GM11168 (cell line): ENCODE results near the gene WDR35.

Experiments used
- in situ Hi-C: fragments of 300-500 bp; cut with MboI; formaldehyde crosslinking; loops from one replicate; pipeline ENCODE4 v1.12.0; 2022; ENCODE audit warnings: low sequenced_read_pairs; ENCODE audit not compliant: unreplicated experiment

The WDR35 gene

GRCh38 chr2:19876751-19877150, 113.2 kb downstream of the WDR35 start:
- in situ Hi-C loops: no loop called here

GRCh38 chr2:19875280-19875679, 114.6 kb downstream of the WDR35 start:
- in situ Hi-C loops: no loop called here

GRCh38 chr2:19874726-19875125, 115.2 kb downstream of the WDR35 start:
- in situ Hi-C loops: loop anchor here (25.0 kb wide), 1 partner anchor 1112 kb away; no protein-coding TSS in a partner anchor

GRCh38 chr2:19873014-19873413, 116.9 kb downstream of the WDR35 start:
- in situ Hi-C loops: loop anchor here (25.0 kb wide), 1 partner anchor 1111 kb away; no protein-coding TSS in a partner anchor

GRCh38 chr2:19872302-19872701, 117.6 kb downstream of the WDR35 start:
- in situ Hi-C loops: loop anchor here (25.0 kb wide), 1 partner anchor 1110 kb away; no protein-coding TSS in a partner anchor

GRCh38 chr2:19871836-19872235, 118.1 kb downstream of the WDR35 start:
- in situ Hi-C loops: loop anchor here (25.0 kb wide), 1 partner anchor 1110 kb away; no protein-coding TSS in a partner anchor

- in situ Hi-C loops: loop anchor here (25.0 kb wide), 1 partner anchor 1108 kb away; no protein-coding TSS in a partner anchor
Measured at GRCh38 chr2:19870792-19871191, 119.1 kb downstream of the WDR35 start.

- in situ Hi-C loops: loop anchor here (25.0 kb wide), 1 partner anchor 1107 kb away; no protein-coding TSS in a partner anchor
Measured at GRCh38 chr2:19868701-19869580, 121.0 kb downstream of the WDR35 start.

- in situ Hi-C loops: loop anchor here (25.0 kb wide), 1 partner anchor 1106 kb away; no protein-coding TSS in a partner anchor
Measured at GRCh38 chr2:19868224-19868623, 121.7 kb downstream of the WDR35 start.

GRCh38 chr2:19866771-19867170, 123.1 kb downstream of the WDR35 start:
- in situ Hi-C loops: loop anchor here (25.0 kb wide), 1 partner anchor 1104 kb away; no protein-coding TSS in a partner anchor

GRCh38 chr2:19865151-19865550, 124.8 kb downstream of the WDR35 start:
- in situ Hi-C loops: loop anchor here (25.0 kb wide), 1 partner anchor 1103 kb away; no protein-coding TSS in a partner anchor

GRCh38 chr2:19864381-19864780, 125.5 kb downstream of the WDR35 start:
- in situ Hi-C loops: loop anchor here (25.0 kb wide), 1 partner anchor 1102 kb away; no protein-coding TSS in a partner anchor

GRCh38 chr2:19863303-19864041, 126.4 kb downstream of the WDR35 start:
- in situ Hi-C loops: loop anchor here (25.0 kb wide), 1 partner anchor 1101 kb away; no protein-coding TSS in a partner anchor

GRCh38 chr2:19861813-19862212, 128.1 kb downstream of the WDR35 start:
- in situ Hi-C loops: loop anchor here (25.0 kb wide), 1 partner anchor 1100 kb away; no protein-coding TSS in a partner anchor
